WI38 (cell line): Measurements from ENCODE around the gene AMZ2.

Experiments used
- H3K4me3 ChIP-seq: 2 replicates; pipeline ENCODE4 v1.5.1; 2011; ENCODE audit warnings: low read depth, mild to moderate bottlenecking, control low read depth, low read length
- CTCF ChIP-seq: IDR thresholded peaks from 2 replicates; pipeline ENCODE4 v1.5.1; 2012; ENCODE audit warnings: low read depth, mild to moderate bottlenecking, control low read depth, low read length

The AMZ2 gene

DNA sequence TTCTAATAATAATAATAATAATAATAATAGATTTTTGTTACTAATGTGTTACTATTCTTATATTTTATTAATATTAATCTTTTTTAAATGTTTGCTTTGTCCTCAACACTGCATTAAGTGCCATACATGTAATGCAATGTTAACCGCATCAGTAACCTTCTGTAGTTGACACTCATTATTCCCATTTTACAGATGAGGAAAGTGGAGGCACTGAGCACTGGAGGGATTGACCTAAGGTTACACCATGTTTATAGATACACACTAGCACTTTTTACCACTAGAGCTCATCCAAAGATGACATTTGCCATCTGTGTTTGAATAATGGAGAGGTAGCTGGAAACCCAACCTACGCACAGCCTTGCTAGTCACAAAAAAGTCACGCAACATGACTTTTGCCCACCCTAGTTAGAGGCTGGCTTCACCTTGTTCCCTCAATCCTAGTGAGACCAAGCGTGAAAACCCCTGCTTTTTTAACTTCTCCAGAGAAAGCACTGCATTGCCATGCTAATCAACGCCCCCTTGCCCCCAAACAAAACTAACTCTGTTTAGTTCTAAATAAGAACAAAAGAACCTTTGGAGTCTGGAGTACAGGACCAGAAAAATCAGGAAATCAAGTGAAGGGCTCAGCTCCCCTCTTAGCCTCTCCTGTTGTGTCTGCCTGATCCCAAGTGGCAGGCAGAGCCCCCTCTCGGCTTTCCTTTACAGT lies 45.8 kb downstream of the AMZ2 start:
- no peak overlapping the region for H3K4me3 ChIP-seq
- no peak for TF ChIP-seq CTCF

- H3K4me3 ChIP-seq: no peak overlapping the region
- no peak for TF ChIP-seq CTCF
Measured at GRCh38 chr17:68294196-68294555, 46.3 kb downstream of the AMZ2 start.

DNA sequence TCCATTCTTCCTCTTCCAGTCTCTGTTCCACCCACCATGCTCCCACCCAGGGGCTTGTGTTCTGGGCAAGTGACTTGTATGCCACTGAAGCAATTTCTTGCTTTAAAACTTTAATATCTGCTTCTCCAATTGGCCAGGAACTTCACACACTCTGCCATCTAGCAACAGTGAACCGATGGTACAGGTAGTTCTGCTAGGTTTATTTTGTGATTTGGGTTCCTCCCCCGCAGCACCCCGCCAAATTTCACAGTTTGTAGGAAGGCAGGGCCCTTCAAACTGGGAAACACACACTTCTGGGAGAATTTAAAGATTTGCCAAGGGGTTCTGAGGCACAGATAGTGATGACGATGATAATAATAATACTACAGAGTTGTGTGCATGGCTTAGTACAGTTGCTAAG lies 46.8 kb downstream of the AMZ2 start:
- no peak overlapping the region for H3K4me3 ChIP-seq
- TF ChIP-seq CTCF: no peak

DNA sequence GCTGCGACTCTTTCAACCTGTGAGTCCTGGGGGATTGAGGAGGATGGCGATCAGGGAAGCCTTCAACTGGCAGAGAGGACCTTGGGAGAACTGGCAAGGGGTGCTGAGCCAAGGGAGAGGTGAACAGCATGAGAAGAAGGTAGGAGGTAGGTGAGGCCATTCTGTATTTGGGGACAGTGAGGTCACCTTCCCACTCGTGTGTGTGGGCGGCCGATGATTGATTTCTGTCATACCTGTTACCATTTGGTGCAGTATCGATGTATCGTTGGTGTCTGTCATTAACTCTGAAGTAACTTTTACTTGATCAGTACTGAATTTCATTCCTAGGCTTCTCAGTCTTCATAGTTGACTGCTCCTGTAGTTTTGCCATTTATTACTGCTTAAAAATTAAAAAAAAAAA lies 47.2 kb downstream of the AMZ2 start:
- no peak overlapping the region for H3K4me3 ChIP-seq
- TF ChIP-seq CTCF: no peak

DNA sequence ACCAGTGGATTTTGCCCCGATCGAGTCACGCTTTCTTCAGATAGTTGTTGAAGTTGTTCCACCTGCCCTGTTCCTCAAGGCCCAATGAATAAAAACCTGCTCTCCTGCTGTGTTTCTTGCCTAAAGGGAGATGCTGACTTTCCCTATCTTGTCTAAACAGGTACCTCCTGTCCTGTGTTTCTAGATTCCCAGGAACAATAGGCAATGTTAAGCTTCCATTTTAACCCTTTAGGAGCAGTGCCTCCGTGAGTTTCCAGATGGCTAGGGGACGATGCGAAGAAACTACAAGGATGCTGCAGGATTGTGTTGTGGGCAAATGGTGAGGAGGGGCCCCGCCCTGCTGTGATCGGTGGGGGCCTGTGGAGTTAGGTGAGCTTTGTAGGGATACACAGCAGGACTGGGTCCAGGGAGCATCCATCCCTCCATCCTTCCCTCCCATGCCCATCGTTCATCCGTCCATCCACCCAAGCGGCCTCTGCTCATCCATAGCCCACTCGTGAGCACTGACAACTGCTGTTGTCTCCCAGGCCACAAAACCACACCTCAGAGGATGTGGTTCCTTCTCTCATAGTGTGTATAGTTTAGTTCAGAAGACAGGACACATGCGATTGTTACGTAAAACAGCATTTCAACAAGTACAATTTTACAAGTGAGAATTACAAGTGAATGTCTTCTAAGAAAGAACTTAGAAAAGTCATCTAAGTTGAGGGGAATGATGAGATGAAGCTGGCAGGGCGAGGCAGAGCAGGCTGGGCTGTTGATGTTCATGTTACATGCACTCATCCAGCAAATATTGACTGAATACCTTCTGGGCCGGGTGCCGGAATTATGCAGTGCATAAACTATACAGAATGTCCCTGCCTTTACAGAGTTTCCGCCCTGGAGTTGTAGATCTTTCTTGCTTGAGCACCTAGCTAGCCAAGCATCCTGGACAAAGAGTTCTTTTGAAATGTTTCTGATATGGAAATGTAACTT lies 48.7 kb downstream of the AMZ2 start:
- TF ChIP-seq CTCF: no peak
- H3K4me3 ChIP-seq: no peak overlapping the region

GRCh38 chr17:68297195-68297594 lies 49.4 kb downstream of the AMZ2 start:
- no peak overlapping the region for H3K4me3 ChIP-seq

More at GRCh38 chr17:68297195-68297594, 49.4 kb downstream of the AMZ2 start:
- no peak for TF ChIP-seq CTCF
